SK-N-SH (cell line): ENCODE measurements around the gene PTGES3. TPM values are rescaled to one million over a fixed set of nuclear protein-coding genes. Genes with fewer than 3 reads are reported as not detected.

Source experiments
- CTCF ChIA-PET: fragments of 300-600, 350-600 bp; formaldehyde crosslinking; extraction: SDS; loops from one replicate; lab custom pipeline; 2021; lab: Yijun Ruan, JAX
- POLR2A ChIA-PET: fragments of 350-600 bp; sonication (Branson Sonifier 250); formaldehyde crosslinking; extraction: SDS; loops from one replicate; lab custom pipeline; 2020; ENCODE audit warnings: antibody characterized with exemption, inconsistent platforms; lab: Yijun Ruan, JAX
- DNase-seq: peaks from one replicate; pipeline ENCODE4 v3.0.0; 2012
- H2AFZ ChIP-seq: fragments of 200-600 bp; sonication (generic); 2 replicates; pipeline ENCODE4 v1.8.1; 2016; ENCODE audit warnings: antibody characterized with exemption, mild to moderate bottlenecking, low read depth
- H3F3A ChIP-seq: fragments of 200-600 bp; sonication (generic); replicated peaks from 2 replicates; pipeline ENCODE3; 2016; ENCODE audit warnings: antibody characterized with exemption, mild to moderate bottlenecking; ENCODE audit not compliant: insufficient read depth
- H3K27ac ChIP-seq, 2 experiments: fragments of 200-500 bp in 1 of 2; fragments of 200-600 bp in 1 of 2; sonication (Bioruptor generic) in 1 of 2; sonication (generic), shearing (Covaris generic) in 1 of 2; 2 replicates each; pipeline versions ENCODE4 v1.5.1 to v1.6.1; 2014 to 2016; ENCODE audit warnings: low read depth in 2 of 2, inconsistent platforms in 1 of 2, low read length in 1 of 2, mild to moderate bottlenecking in 1 of 2, mixed read lengths in 1 of 2
- H3K27me3 ChIP-seq: fragments of 200-600 bp; sonication (generic), shearing (Covaris generic); 2 replicates; pipeline ENCODE4 v1.6.1; 2016; ENCODE audit warnings: mixed run types; ENCODE audit not compliant: insufficient read depth
- H3K36me3 ChIP-seq, 2 experiments: fragments of 200-500 bp in 1 of 2; fragments of 200-600 bp in 1 of 2; sonication (Bioruptor generic) in 1 of 2; sonication (generic) in 1 of 2; replicated peaks in 1 of 2; 2 replicates each; pipeline versions ENCODE3 to v1.5.1; 2014 to 2016; ENCODE audit warnings: low read length in 1 of 2, mild to moderate bottlenecking in 1 of 2; ENCODE audit not compliant: insufficient read depth in 2 of 2, control insufficient read depth in 1 of 2
- H3K4me1 ChIP-seq, 2 experiments: fragments of 200-500 bp in 1 of 2; fragments of 200-600 bp in 1 of 2; sonication (Bioruptor generic) in 1 of 2; sonication (generic), shearing (Covaris generic) in 1 of 2; 2 replicates each; pipeline versions ENCODE4 v1.5.1 to v1.6.1; 2014 to 2016; ENCODE audit warnings: low read depth in 1 of 2, low read length in 1 of 2, mixed run types in 1 of 2; ENCODE audit not compliant: insufficient read depth in 2 of 2, control insufficient read depth in 1 of 2
- H3K4me2 ChIP-seq: fragments of 200-600 bp; sonication (generic), shearing (Covaris generic); 2 replicates; pipeline ENCODE4 v1.6.1; 2017; ENCODE audit warnings: mixed run types
- H3K4me3 ChIP-seq, 2 experiments: fragments of 200-500 bp in 1 of 2; fragments of 200-600 bp in 1 of 2; sonication (Bioruptor generic) in 1 of 2; sonication (generic), shearing (Covaris generic) in 1 of 2; 2 replicates each; pipeline versions ENCODE4 v1.5.1 to v1.8.1; 2014 to 2016; ENCODE audit warnings: low read depth in 2 of 2, inconsistent platforms in 1 of 2, low read length in 1 of 2, mild to moderate bottlenecking in 1 of 2, mixed read lengths in 1 of 2, moderate library complexity in 1 of 2
- H3K79me2 ChIP-seq: fragments of 200-600 bp; sonication (generic); 2 replicates; pipeline ENCODE4 v1.8.1; 2017; ENCODE audit warnings: mild to moderate bottlenecking; ENCODE audit not compliant: insufficient read depth
- H3K9ac ChIP-seq: fragments of 200-600 bp; sonication (generic); 2 replicates; pipeline ENCODE4 v1.6.1; 2017; ENCODE audit warnings: mixed run types
- H3K9me2 ChIP-seq: fragments of 200-600 bp; sonication (generic); 2 replicates; pipeline ENCODE4 v1.6.1; 2017; ENCODE audit warnings: mixed run types
- H3K9me3 ChIP-seq: fragments of 200-600 bp; sonication (generic); 2 replicates; pipeline ENCODE4 v1.6.1; 2017; ENCODE audit warnings: mixed run types, mild to moderate bottlenecking, moderate library complexity
- H4K20me1 ChIP-seq: fragments of 200-600 bp; sonication (generic); 2 replicates; pipeline ENCODE4 v1.6.1; 2017; ENCODE audit warnings: mild to moderate bottlenecking, mixed run types; ENCODE audit not compliant: insufficient read depth
- CTCF ChIP-seq: fragments of 200-600 bp; sonication (generic); IDR thresholded peaks from 2 replicates; pipeline ENCODE4 v1.6.1; 2017; ENCODE audit warnings: antibody characterized with exemption, mild to moderate bottlenecking, moderate library complexity
- ELF1 ChIP-seq: IDR thresholded peaks from 2 replicates; pipeline ENCODE4 v1.4.0; 2012
- EP300 ChIP-seq, 2 experiments: IDR thresholded peaks; 2 replicates each; pipeline versions ENCODE4 v1.4.0 to v1.6.1; 2012; ENCODE audit warnings: borderline replicate concordance in 1 of 2, low read depth in 1 of 2, low read length in 1 of 2
- FOSL2 ChIP-seq: IDR thresholded peaks from 2 replicates; pipeline ENCODE4 v1.4.0; 2012; ENCODE audit warnings: low read depth, mild to moderate bottlenecking, moderate library complexity, borderline replicate concordance
- FOXM1 ChIP-seq: IDR thresholded peaks from 2 replicates; pipeline ENCODE4 v1.4.0; 2012; ENCODE audit warnings: low read depth, mild to moderate bottlenecking
- GATA2 ChIP-seq: sonication (generic); formaldehyde crosslinking; IDR thresholded peaks from 2 replicates; pipeline ENCODE4 v1.5.0; 2020; ENCODE audit warnings: mild to moderate bottlenecking, missing genetic modification reagents
- IRF3 ChIP-seq: fragments of 150-350 bp; IDR thresholded peaks from 2 replicates; pipeline ENCODE4 v1.6.1; 2016; ENCODE audit warnings: mild to moderate bottlenecking, low read depth, low read length
- JUND ChIP-seq: IDR thresholded peaks from 2 replicates; pipeline ENCODE4 v1.4.0; 2012
- MXI1 ChIP-seq: IDR thresholded peaks from 2 replicates; pipeline ENCODE4 v1.6.1; 2012; ENCODE audit warnings: mild to moderate bottlenecking, low read depth, low read length, improper control_type of control experiment
- NFIC ChIP-seq: IDR thresholded peaks from 2 replicates; pipeline ENCODE4 v1.4.0; 2012; ENCODE audit warnings: borderline replicate concordance
- NRF1 ChIP-seq: IDR thresholded peaks from 2 replicates; pipeline ENCODE4 v1.6.1; 2012; ENCODE audit warnings: low read depth, mild to moderate bottlenecking, low read length
- PBX3 ChIP-seq: IDR thresholded peaks from 2 replicates; pipeline ENCODE4; 2012
- POLR2AphosphoS5 ChIP-seq: IDR thresholded peaks from 2 replicates; pipeline ENCODE4 v1.6.1; 2012; ENCODE audit warnings: low read depth, low read length
- RAD21 ChIP-seq: IDR thresholded peaks from 2 replicates; pipeline ENCODE4 v1.6.1; 2012; ENCODE audit warnings: mild to moderate bottlenecking, low read length
- RCOR1 ChIP-seq: fragments of 150-350 bp; IDR thresholded peaks from 2 replicates; pipeline ENCODE4 v1.6.1; 2017; ENCODE audit warnings: antibody characterized with exemption, low read length
- SIN3A ChIP-seq: IDR thresholded peaks from 2 replicates; pipeline ENCODE4 v1.6.1; 2012; ENCODE audit warnings: low read depth, mild to moderate bottlenecking, low read length, moderate library complexity, borderline replicate concordance
- SMC3 ChIP-seq: IDR thresholded peaks from 2 replicates; pipeline ENCODE4 v1.6.1; 2012; ENCODE audit warnings: low read depth, low read length, improper control_type of control experiment
- TAF1 ChIP-seq: IDR thresholded peaks from 2 replicates; pipeline ENCODE4 v1.6.1; 2012; ENCODE audit warnings: low read depth, mild to moderate bottlenecking, low read length, moderate library complexity, borderline replicate concordance
- YY1 ChIP-seq: IDR thresholded peaks from 2 replicates; pipeline ENCODE4 v1.4.0; 2012; ENCODE audit warnings: low read depth, mild to moderate bottlenecking
- ZBTB33 ChIP-seq: IDR thresholded peaks from 2 replicates; pipeline ENCODE4 v1.4.0; 2012; ENCODE audit warnings: low read depth, borderline replicate concordance
- WGBS: methylation state at CpG from one replicate; pipeline ENCODE4 v1.1.6; 2017; ENCODE audit warnings: low lambda C conversion rate; 5-methylcytosine and 5-hydroxymethylcytosine counted together
- polyA plus RNA-seq, 3 experiments: library from polyadenylated mRNA; depleted of rRNA; stranded (reverse); fragments of >200 nt; gene quantifications; 2 replicates each; pipeline ENCODE4 v1.2.3, GENCODE V29; 2012

PTGES3 gene
- polyA plus RNA-seq, 1 of the 3 experiments (the other 2 are of a cell fraction): 38.9 TPM

- no peak for TF ChIP-seq IRF3
- no peak for TF ChIP-seq TAF1
- TF ChIP-seq GATA2 (CRISPR knock-in tag): no peak
- TF ChIP-seq RAD21: no peak
- no peak for TF ChIP-seq ELF1
- no peak for TF ChIP-seq ZBTB33
- no peak for TF ChIP-seq PBX3
- no peak for TF ChIP-seq YY1
- TF ChIP-seq NFIC: no peak
- TF ChIP-seq, all 33 proteins: peak for 0
- Histone ChIP-seq H3K4me3 (no peak overlapping the region), H3K9ac (no peak overlapping the region), H3K36me3 (peaks cover 64 to 67% of the 10 kb centered on the region in 2 experiments), H3K4me2 (no peak overlapping the region), H3K4me1 (peaks cover 0 to 6% of the 10 kb centered on the region in 2 experiments; a peak in 1 of 4 replicates), H3K27ac (no peak overlapping the region), H4K20me1 (peaks cover 67% of the 10 kb centered on the region), H3F3A (peaks cover 50% of the 10 kb centered on the region), H3K27me3 (no peaks in the 10 kb centered on the region), H3K79me2 (peaks cover 55% of the 10 kb centered on the region), H2AFZ (no peak overlapping the region), H3K9me2 (no peaks in the 10 kb centered on the region), H3K9me3 (no peaks in the 10 kb centered on the region)
- CTCF ChIA-PET: no interaction called here
- no peak for DNase-seq
- 88% methylated on average over 8 of the region's 8 CpGs for WGBS
- POLR2A ChIA-PET: interaction anchor here (0.9 to 1.5 kb wide), 2 partner anchors 9 to 71 kb away, joined by 3 to 8 read pairs; partner anchors contain the start of gene NACA
Observed at GRCh38 chr12:56715798-56716197, 27.7 kb upstream of the PTGES3 start.

- Histone ChIP-seq H3K79me2 (peaks cover 42% of the 10 kb centered on the region), H3K4me1 (peaks cover 0 to 3% of the 10 kb centered on the region in 2 experiments; a peak in 1 of 4 replicates), H3K9ac (no peak overlapping the region), H3K9me3 (no peaks in the 10 kb centered on the region), H3F3A (peaks cover 58% of the 10 kb centered on the region), H2AFZ (no peak overlapping the region), H3K4me3 (no peak overlapping the region), H3K27ac (no peak overlapping the region), H3K36me3 (peaks cover 52 to 54% of the 10 kb centered on the region in 2 experiments), H3K9me2 (no peaks in the 10 kb centered on the region), H3K27me3 (no peaks in the 10 kb centered on the region), H3K4me2 (no peak overlapping the region), H4K20me1 (peaks cover 54% of the 10 kb centered on the region)
- no peak for DNase-seq
- 96% methylated on average over 2 of the region's 2 CpGs for WGBS
- POLR2A ChIA-PET: no interaction called here
- CTCF ChIA-PET: interaction anchor here (0.8 kb wide), 1 partner anchor 8 kb away, joined by 3 read pairs; no protein-coding TSS in a partner anchor
- TF ChIP-seq EP300 (IDR thresholded peaks at IDR 0.05; ENCODE audit: borderline replicate concordance in 1 of 2, low read depth in 1 of 2, low read length in 1 of 2): no peak
- TF ChIP-seq FOSL2: no peak
- no peak for TF ChIP-seq POLR2AphosphoS5
- no peak for TF ChIP-seq IRF3
- TF ChIP-seq NRF1: no peak
- TF ChIP-seq MXI1: no peak
- no peak for TF ChIP-seq FOXM1
- no peak for TF ChIP-seq YY1
- no peak for TF ChIP-seq SIN3A
- TF ChIP-seq NFIC: no peak
- TF ChIP-seq RCOR1: no peak
- TF ChIP-seq JUND: no peak
- TF ChIP-seq SMC3: no peak
- TF ChIP-seq CTCF: no peak
Observed at GRCh38 chr12:56714431-56714929, 26.4 kb upstream of the PTGES3 start.
